ENCODE data around the gene ZMIZ1. TPM values are rescaled to one million over a fixed set of nuclear protein-coding genes. Genes with fewer than 3 reads are reported as not detected.

ZMIZ1 gene
- total and polyA plus RNA-seq, 4 donors, result 18.3 to 80.2 (median 42.6) TPM

DNA sequence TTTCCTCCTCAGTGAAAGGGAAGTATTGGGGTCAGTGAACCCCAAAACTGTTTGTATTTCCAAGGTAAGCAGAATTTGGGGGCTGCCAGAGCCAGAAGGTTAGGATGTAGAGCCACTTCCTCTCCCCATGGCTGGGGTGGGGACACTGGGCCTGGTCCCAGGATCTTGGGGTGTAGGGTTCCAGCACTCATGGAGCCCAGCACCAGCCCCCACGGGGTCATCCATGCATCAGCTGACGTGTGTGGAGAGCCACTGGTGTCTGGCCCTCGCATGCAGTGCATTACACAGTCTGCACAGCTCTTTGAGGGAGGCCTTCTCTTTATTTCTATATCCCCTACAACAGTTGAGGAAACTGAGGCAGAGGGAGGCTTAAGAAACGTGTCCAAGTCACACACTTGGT lies 91.4 kb downstream of the ZMIZ1 start:
- ATAC-seq (ENCODE audit: insufficient read depth, low FRiP score), result no peak
- Histone ChIP-seq H3K27ac (ENCODE audit: low read depth in 1 of 2, low read length in 1 of 2) (peak overlapping the region; percentile 75 to 84), H3K9ac (ENCODE audit: insufficient read depth in 1 of 2, low read length in 2 of 2) (peak overlapping the region in 1 of 2 donors; percentile 67), H3K4me3 (no peak overlapping the region), H3K9me3 (ENCODE audit: control insufficient read depth in 4 of 4, insufficient read depth in 3 of 4, low read length in 3 of 4) (no peaks in the 10 kb centered on the region), H3K27me3 (ENCODE audit: control insufficient read depth in 3 of 3, insufficient read depth in 3 of 3, low read length in 2 of 3) (no peaks in the 10 kb centered on the region), H3K36me3 (ENCODE audit: control insufficient read depth in 4 of 4, insufficient read depth in 4 of 4, low read length in 4 of 4) (peaks cover 0 to 14% (median 6%) of the 10 kb centered on the region in 4 donors), H3K4me1 (ENCODE audit: control insufficient read depth in 5 of 5, insufficient read depth in 5 of 5, low read length in 5 of 5) (peaks cover 25 to 55% (median 41%) of the 10 kb centered on the region in 5 donors)
- TF ChIP-seq, protein P1, sequence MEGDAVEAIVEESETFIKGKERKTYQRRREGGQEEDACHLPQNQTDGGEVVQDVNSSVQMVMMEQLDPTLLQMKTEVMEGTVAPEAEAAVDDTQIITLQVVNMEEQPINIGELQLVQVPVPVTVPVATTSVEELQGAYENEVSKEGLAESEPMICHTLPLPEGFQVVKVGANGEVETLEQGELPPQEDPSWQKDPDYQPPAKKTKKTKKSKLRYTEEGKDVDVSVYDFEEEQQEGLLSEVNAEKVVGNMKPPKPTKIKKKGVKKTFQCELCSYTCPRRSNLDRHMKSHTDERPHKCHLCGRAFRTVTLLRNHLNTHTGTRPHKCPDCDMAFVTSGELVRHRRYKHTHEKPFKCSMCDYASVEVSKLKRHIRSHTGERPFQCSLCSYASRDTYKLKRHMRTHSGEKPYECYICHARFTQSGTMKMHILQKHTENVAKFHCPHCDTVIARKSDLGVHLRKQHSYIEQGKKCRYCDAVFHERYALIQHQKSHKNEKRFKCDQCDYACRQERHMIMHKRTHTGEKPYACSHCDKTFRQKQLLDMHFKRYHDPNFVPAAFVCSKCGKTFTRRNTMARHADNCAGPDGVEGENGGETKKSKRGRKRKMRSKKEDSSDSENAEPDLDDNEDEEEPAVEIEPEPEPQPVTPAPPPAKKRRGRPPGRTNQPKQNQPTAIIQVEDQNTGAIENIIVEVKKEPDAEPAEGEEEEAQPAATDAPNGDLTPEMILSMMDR (IDR thresholded peaks at IDR 0.05; ENCODE audit: control extremely low read depth, extremely low read depth), result no peak
- DNase-seq, result no peak
- 75 to 95% methylated on average over 4 of the region's 4 CpGs for WGBS, 2 donors

DNA sequence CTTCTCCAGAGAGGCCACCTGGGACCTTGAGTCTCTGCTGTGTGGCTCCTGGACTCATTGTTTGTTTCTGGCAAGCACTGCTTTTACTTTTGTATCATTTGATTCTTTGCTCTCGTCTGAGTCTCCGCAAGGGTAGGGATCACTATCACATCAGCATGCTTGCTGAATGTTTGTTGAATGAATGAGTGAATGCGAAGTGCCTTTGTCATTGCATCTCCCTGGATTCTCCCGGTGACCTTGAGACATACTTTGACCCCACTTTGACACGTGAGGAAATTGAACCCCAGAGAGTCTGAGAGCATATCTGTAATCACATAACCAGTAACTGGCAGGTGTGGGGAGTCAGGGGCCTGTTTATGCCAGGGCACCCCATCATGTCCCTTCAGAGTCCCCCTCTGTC lies 92.8 kb downstream of the ZMIZ1 start:
- ATAC-seq (ENCODE audit: insufficient read depth, low FRiP score), result no peak
- H3K27ac ChIP-seq (ENCODE audit: low read depth in 1 of 2, low read length in 1 of 2), result no peak overlapping the region

DNA sequence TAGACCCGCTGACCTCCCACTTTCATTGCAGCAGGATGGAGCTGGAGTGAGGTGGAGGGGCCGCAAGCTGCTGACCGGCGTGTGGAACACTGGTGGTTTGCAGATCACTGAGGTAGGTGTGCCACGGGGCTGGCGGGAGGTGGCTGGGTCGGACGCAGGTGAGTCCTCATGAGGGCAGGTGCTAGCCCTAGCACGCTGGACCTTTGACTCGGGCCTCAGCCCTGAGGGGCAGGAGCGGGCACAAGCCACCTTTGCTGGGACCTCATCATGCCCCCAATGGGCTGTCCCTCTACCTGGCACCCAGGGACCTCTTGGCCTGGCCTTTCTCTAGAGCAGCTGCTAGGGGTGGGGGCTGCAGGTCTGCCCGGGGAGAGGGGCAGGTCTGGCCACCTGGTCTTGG lies 93.3 kb downstream of the ZMIZ1 start:
- Histone ChIP-seq H3K36me3 (ENCODE audit: control insufficient read depth in 4 of 4, insufficient read depth in 4 of 4, low read length in 4 of 4) (peaks cover 0 to 21% (median 10%) of the 10 kb centered on the region in 4 donors), H3K9ac (ENCODE audit: insufficient read depth in 1 of 2, low read length in 2 of 2) (no peak overlapping the region), H3K4me3 (no peak overlapping the region), H3K27ac (ENCODE audit: low read depth in 1 of 2, low read length in 1 of 2) (no peak overlapping the region), H3K4me1 (ENCODE audit: control insufficient read depth in 5 of 5, insufficient read depth in 5 of 5, low read length in 5 of 5) (peaks cover 23 to 60% (median 45%) of the 10 kb centered on the region in 5 donors), H3K9me3 (ENCODE audit: control insufficient read depth in 4 of 4, insufficient read depth in 3 of 4, low read length in 3 of 4) (no peaks in the 10 kb centered on the region), H3K27me3 (ENCODE audit: control insufficient read depth in 3 of 3, insufficient read depth in 3 of 3, low read length in 2 of 3) (no peaks in the 10 kb centered on the region)
- ATAC-seq (ENCODE audit: insufficient read depth, low FRiP score) (no peak), DNase-seq (no peak)
- WGBS, 2 donors, result 95 to 97% methylated on average over 12 of the region's 12 CpGs
- TF ChIP-seq, protein P1 (IDR thresholded peaks at IDR 0.05; ENCODE audit: control extremely low read depth, extremely low read depth), result no peak

More for the DNA sequence above, 92.8 kb downstream of the ZMIZ1 start:
- Histone ChIP-seq H3K27me3 (ENCODE audit: control insufficient read depth in 3 of 3, insufficient read depth in 3 of 3, low read length in 2 of 3) (no peaks in the 10 kb centered on the region), H3K4me3 (no peak overlapping the region), H3K9me3 (ENCODE audit: control insufficient read depth in 4 of 4, insufficient read depth in 3 of 4, low read length in 3 of 4) (no peaks in the 10 kb centered on the region), H3K4me1 (ENCODE audit: control insufficient read depth in 5 of 5, insufficient read depth in 5 of 5, low read length in 5 of 5) (peaks cover 28 to 64% (median 45%) of the 10 kb centered on the region in 5 donors), H3K36me3 (ENCODE audit: control insufficient read depth in 4 of 4, insufficient read depth in 4 of 4, low read length in 4 of 4) (peaks cover 0 to 18% (median 8%) of the 10 kb centered on the region in 4 donors), H3K9ac (ENCODE audit: insufficient read depth in 1 of 2, low read length in 2 of 2) (no peak overlapping the region)
- DNase-seq, result no peak
- WGBS, 2 donors, result 70 to 72% methylated on average over 5 of the region's 5 CpGs
- TF ChIP-seq, protein P1 (IDR thresholded peaks at IDR 0.05; ENCODE audit: control extremely low read depth, extremely low read depth), result no peak

All from lung (tissue), 12 donors.